Measurements from ENCODE around the gene CPNE6. TPM values are rescaled to one million over a fixed set of nuclear protein-coding genes. Genes with fewer than 3 reads are reported as not detected.

Gene CPNE6
- total RNA-seq, 1 experiment from 2014 or later: not detected

- H2BK20ac ChIP-seq (ENCODE audit: low read depth, low read length, poor library complexity, severe bottlenecking): no peak overlapping the region
- H3K27me3 Mint-ChIP-seq (ENCODE audit: low read depth): peaks cover 28% of the 10 kb centered on the region
- no peak overlapping the region for H2BK15ac ChIP-seq (ENCODE audit: low read depth, low read length)
- no peak overlapping the region for H2AK5ac ChIP-seq (ENCODE audit: insufficient read length, low read length)
- no peak overlapping the region for H3K27ac ChIP-seq (ENCODE audit: insufficient read length, low read depth, low read length)
- H3T11ph ChIP-seq (ENCODE audit: low read length): no peak overlapping the region
- H3K79me2 ChIP-seq (ENCODE audit: insufficient read depth, low read length): no peaks in the 10 kb centered on the region
- H3K27me3 ChIP-seq (ENCODE audit: insufficient read depth, low read length): no peaks in the 10 kb centered on the region; the same call in 1 of the 2 replicates
- H4K91ac ChIP-seq (ENCODE audit: insufficient read length, low read depth, low read length): no peak overlapping the region
- H2BK12ac ChIP-seq (ENCODE audit: insufficient read length, low read depth, low read length): no peak overlapping the region
- H4K20me1 ChIP-seq (ENCODE audit: control insufficient read depth, insufficient read depth, insufficient read length): no peaks in the 10 kb centered on the region
- TF ChIP-seq CTCF (conservative IDR thresholded peaks at IDR 0.05): no peak
- no peak overlapping the region for H2AFZ ChIP-seq (ENCODE audit: low read length)
- no peak overlapping the region for H3K4me3 Mint-ChIP-seq
- peaks cover 2% of the 10 kb centered on the region; the same call in 1 of the 2 replicates for H3K4me1 ChIP-seq (ENCODE audit: insufficient read depth, low read length)
- no peak overlapping the region for H3K9ac ChIP-seq (ENCODE audit: extremely low read depth, insufficient read length, low read length)
- no peak overlapping the region for H3K4ac ChIP-seq (ENCODE audit: low read depth, low read length)
- no peaks in the 10 kb centered on the region for H3K9me3 ChIP-seq (ENCODE audit: control insufficient read depth, low read depth, low read length)
- peaks cover 17 to 27% of the 10 kb centered on the region in 2 experiments for H3K4me1 Mint-ChIP-seq
- H3K23ac ChIP-seq (ENCODE audit: insufficient read length, low read depth, low read length): no peak overlapping the region
- H2BK5ac ChIP-seq (ENCODE audit: insufficient read length, low read length): no peak overlapping the region
- no peak overlapping the region for H3K4me2 ChIP-seq (ENCODE audit: insufficient read depth, insufficient read length, low read length)
- no peak for DNase-seq
- no peaks in the 10 kb centered on the region; a peak in 1 of 7 replicates for H3K36me3 Mint-ChIP-seq (ENCODE audit: insufficient read depth in 1 of 3, low read depth in 3 of 3)
- H3K23me2 ChIP-seq (ENCODE audit: insufficient read length, low read depth, low read length, poor library complexity, severe bottlenecking): peaks cover 4% of the 10 kb centered on the region
- H3K18ac ChIP-seq (ENCODE audit: insufficient read length, low read depth, low read length): no peak overlapping the region
- H3K79me1 ChIP-seq (ENCODE audit: insufficient read depth, low read depth, low read length, poor library complexity, severe bottlenecking): no peaks in the 10 kb centered on the region
- H4K8ac ChIP-seq (replicated peaks; ENCODE audit: insufficient read length, low read depth, low read length): no peak overlapping the region
- H3K14ac ChIP-seq (ENCODE audit: insufficient read depth, low read length): no peak overlapping the region
- H2BK120ac ChIP-seq (ENCODE audit: low read depth, low read length, poor library complexity, severe bottlenecking): no peak overlapping the region
- no peak overlapping the region for H4K5ac ChIP-seq (ENCODE audit: insufficient read length, low read depth, low read length)
- no peaks in the 10 kb centered on the region for H3K9me3 Mint-ChIP-seq
- no CpG with 5 or more reads among the region's 3 CpGs for WGBS (ENCODE audit: extremely low coverage, insufficient read length, low lambda C conversion rate)
- no peak overlapping the region for H3K56ac ChIP-seq (ENCODE audit: insufficient read length, low read depth, low read length)
- H3K27ac Mint-ChIP-seq: no peak overlapping the region; a peak in 1 of 7 replicates
These were observed 13.9 kb downstream of the CPNE6 start for GRCh38 chr14:24085215-24085614.

Data from H9 (cell line).